ENCODE measurements around the gene PLD6.
"Not testable (repeated sequence)": the region's sequence is repeated elsewhere in the genome, so short reads cannot be mapped to it uniquely, and the experiment has no call there.

PLD6 gene

GRCh38 chr17:17159571-17159970, 46.6 kb downstream of the PLD6 start:
- DNase-seq (ENCODE audit: low read depth, low spot score): no peak
- H3K27ac ChIP-seq: no peak overlapping the region

DNA sequence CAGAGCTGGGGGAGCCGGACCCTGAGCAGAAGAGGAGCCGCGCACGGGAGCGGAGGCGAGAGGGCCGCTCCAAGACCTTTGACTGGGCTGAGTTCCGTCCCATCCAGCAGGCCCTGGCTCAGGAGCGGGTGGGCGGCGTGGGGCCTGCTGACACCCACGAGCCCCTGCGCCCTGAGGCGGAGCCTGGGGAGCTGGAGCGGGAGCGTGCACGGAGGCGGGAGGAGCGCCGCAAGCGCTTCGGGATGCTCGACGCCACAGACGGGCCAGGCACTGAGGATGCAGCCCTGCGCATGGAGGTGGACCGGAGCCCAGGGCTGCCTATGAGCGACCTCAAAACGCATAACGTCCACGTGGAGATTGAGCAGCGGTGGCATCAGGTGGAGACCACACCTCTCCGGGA, 47.6 kb downstream of the PLD6 start:
- not testable (repeated sequence) for H3K27ac ChIP-seq; DNase-seq (ENCODE audit: low read depth, low spot score)

GRCh38 chr17:17157041-17157440, 49.1 kb downstream of the PLD6 start:
- H3K27ac ChIP-seq: peak overlapping the region; percentile 40
- DNase-seq (ENCODE audit: low read depth, low spot score): no peak

GRCh38 chr17:17156511-17156910, 49.6 kb downstream of the PLD6 start:
- DNase-seq (ENCODE audit: low read depth, low spot score): no peak
- peak overlapping the region; percentile 40 for H3K27ac ChIP-seq

DNA sequence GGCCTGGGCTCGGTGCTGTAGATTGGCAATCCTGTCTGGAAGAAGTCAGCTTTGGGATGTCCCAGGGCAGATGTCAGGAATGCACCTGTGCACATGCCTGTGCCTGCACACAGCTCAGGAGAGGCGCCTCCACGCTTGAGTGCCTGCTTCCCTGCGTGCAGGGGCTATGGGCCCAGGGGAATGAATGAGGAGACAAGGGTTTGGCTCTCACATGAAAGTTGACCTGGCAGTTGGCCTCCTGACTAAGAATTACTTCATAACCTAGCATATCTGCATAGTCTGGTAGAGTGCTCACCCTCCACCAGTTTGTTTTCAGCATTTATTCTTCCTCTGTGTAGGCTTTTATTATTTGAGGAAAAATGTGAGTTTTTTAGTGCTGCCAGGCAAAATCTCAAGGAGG, 50.0 kb downstream of the PLD6 start:
- peak; percentile 51 for DNase-seq (ENCODE audit: low read depth, low spot score)
- H3K27ac ChIP-seq: peak overlapping the region; percentile 40

DNA sequence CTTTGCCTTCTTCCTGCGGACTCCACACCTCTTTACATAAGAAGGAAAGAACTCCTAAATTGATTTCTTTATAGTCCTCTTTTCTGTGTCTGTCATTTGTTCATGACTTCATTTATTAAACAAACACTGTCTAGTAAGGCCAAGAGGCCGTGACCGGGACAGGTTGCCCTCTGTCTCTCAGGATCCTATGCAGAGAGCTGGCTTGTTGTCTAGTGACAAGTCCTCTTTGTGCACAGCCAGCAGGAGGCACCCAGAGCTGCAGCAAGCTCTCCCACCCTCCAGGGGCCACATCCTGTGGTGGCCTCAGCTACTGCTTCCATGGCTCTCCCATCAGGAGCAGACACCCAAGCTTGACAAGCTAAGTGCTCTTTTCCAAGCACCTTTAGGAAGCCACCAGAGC, 50.6 kb downstream of the PLD6 start:
- DNase-seq (ENCODE audit: low read depth, low spot score): no peak
- H3K27ac ChIP-seq: peak overlapping the region; percentile 40

- DNase-seq (ENCODE audit: low read depth, low spot score): no peak
- H3K27ac ChIP-seq: peak overlapping the region; percentile 40
Measured at GRCh38 chr17:17154981-17155380, 51.2 kb downstream of the PLD6 start.

GRCh38 chr17:17154556-17154955, 51.6 kb downstream of the PLD6 start:
- no peak overlapping the region for H3K27ac ChIP-seq
- DNase-seq (ENCODE audit: low read depth, low spot score): no peak

GRCh38 chr17:17153709-17154108, 52.4 kb downstream of the PLD6 start:
- no peak for DNase-seq (ENCODE audit: low read depth, low spot score)
- no peak overlapping the region for H3K27ac ChIP-seq

GRCh38 chr17:17153071-17153470, 53.1 kb downstream of the PLD6 start:
- DNase-seq (ENCODE audit: low read depth, low spot score): no peak
- no peak overlapping the region for H3K27ac ChIP-seq

GRCh38 chr17:17152385-17152784, 53.7 kb downstream of the PLD6 start:
- no peak for DNase-seq (ENCODE audit: low read depth, low spot score)
- H3K27ac ChIP-seq: peak overlapping the region; percentile 64

DNA sequence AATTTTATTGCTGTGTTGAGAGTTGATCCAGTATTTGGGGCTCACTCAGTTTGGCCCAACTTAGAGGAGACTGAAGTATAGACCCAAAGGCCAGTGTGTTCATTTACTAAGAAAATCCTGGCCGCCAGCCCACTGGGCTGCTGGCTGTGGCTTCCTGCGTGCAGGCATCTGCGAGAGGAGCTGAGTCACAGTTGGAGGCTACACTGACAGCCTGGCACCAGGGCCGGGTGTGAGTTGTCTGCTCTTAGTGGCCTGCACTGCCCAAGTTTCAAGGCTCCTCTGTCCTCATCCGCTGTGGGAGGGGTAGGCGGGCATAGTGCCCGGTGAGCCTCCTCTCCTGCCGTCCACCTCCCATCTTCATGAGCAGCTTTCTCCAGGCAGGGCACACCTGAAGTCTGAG, 54.2 kb downstream of the PLD6 start:
- H3K27ac ChIP-seq: peak overlapping the region; percentile 64
- DNase-seq (ENCODE audit: low read depth, low spot score): peak; percentile 49

DNA sequence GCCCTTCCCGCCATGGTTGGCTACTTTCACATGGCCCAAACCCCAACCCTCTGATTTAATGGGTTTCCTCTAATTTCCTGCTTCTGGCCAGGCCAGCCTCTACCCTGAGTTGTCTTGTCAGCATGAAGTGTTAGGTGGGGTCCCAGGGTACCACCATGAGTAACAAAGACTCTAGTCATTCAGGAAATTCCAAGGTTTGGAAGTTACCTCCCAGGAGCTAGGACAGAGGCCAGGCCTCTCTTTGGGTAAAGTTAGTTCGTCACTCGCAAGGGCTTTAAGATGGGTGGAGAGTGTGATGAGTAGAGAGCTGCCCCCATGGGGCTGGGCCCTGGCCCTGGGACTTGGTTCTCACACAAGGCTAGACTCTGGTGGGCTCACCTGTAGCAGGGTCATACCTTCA, 54.6 kb downstream of the PLD6 start:
- H3K27ac ChIP-seq: peak overlapping the region; percentile 64
- no peak for DNase-seq (ENCODE audit: low read depth, low spot score)

GRCh38 chr17:17151055-17151454, 55.1 kb downstream of the PLD6 start:
- H3K27ac ChIP-seq: peak overlapping the region; percentile 64
- peak; percentile 27 for DNase-seq (ENCODE audit: low read depth, low spot score)
